Kidney epithelial cell (primary cell): ENCODE results near the gene NPTN. TPM values are rescaled to one million over a fixed set of nuclear protein-coding genes. Genes with fewer than 3 reads are reported as not detected.
"Not testable (repeated sequence)": the region's sequence is repeated elsewhere in the genome, so short reads cannot be mapped to it uniquely, and the experiment has no call there.

ENCODE experiments used
- DNase-seq: peaks from one replicate; pipeline ENCODE4 v3.0.0-alpha.2; 2010; ENCODE audit warnings: low read depth
- H3K27me3 ChIP-seq: 2 replicates; pipeline ENCODE4 v1.6.0; 2011; ENCODE audit warnings: low read length; ENCODE audit not compliant: control insufficient read depth, insufficient read depth
- H3K36me3 ChIP-seq: 2 replicates; pipeline ENCODE4 v1.5.1; 2011; ENCODE audit warnings: low read length; ENCODE audit not compliant: control insufficient read depth, insufficient read depth
- H3K4me3 ChIP-seq: 2 replicates; pipeline ENCODE4 v1.5.1; 2011; ENCODE audit warnings: low read depth, mild to moderate bottlenecking, control low read depth, low read length
- CTCF ChIP-seq: IDR thresholded peaks from 2 replicates; pipeline ENCODE4 v1.5.1; 2011; ENCODE audit warnings: mild to moderate bottlenecking, moderate library complexity, low read length, control low read depth, inconsistent platforms; ENCODE audit not compliant: insufficient read depth, poor library complexity, severe bottlenecking
- total RNA-seq: library from RNA; depleted of rRNA; stranded (reverse); fragments of >200 nt; gene quantifications from 2 replicates; pipeline ENCODE4 v1.2.3, GENCODE V29; 2015

NPTN gene
- total RNA-seq, 1 donor from 2014 or later: 96.5 TPM

- no peak for DNase-seq
- no peaks in the 10 kb centered on the region for H3K27me3 ChIP-seq
- TF ChIP-seq CTCF: no peak
- no peak overlapping the region for H3K4me3 ChIP-seq
- peaks cover 2% of the 10 kb centered on the region for H3K36me3 ChIP-seq
These were observed 47.1 kb downstream of the NPTN start for GRCh38 chr15:73585871-73586654.

- H3K36me3 ChIP-seq: peaks cover 2% of the 10 kb centered on the region
- H3K4me3 ChIP-seq: no peak overlapping the region
- H3K27me3 ChIP-seq: no peaks in the 10 kb centered on the region
- no peak for TF ChIP-seq CTCF
- no peak for DNase-seq
These were observed 48.3 kb downstream of the NPTN start for GRCh38 chr15:73584699-73585420.

GRCh38 chr15:73583544-73583943, 49.6 kb downstream of the NPTN start:
- H3K36me3 ChIP-seq: peaks cover 2% of the 10 kb centered on the region
- H3K27me3 ChIP-seq: no peaks in the 10 kb centered on the region
- no peak for TF ChIP-seq CTCF
- no peak for DNase-seq
- H3K4me3 ChIP-seq: no peak overlapping the region

- TF ChIP-seq CTCF: no peak
- H3K27me3 ChIP-seq: no peaks in the 10 kb centered on the region
- peaks cover 2% of the 10 kb centered on the region for H3K36me3 ChIP-seq
- H3K4me3 ChIP-seq: no peak overlapping the region
- DNase-seq: no peak
These were observed 50.3 kb downstream of the NPTN start for GRCh38 chr15:73582851-73583379.

GRCh38 chr15:73578026-73578425, 55.2 kb downstream of the NPTN start:
- H3K4me3 ChIP-seq: no peak overlapping the region
- H3K27me3 ChIP-seq: no peaks in the 10 kb centered on the region
- H3K36me3 ChIP-seq: peaks cover 1% of the 10 kb centered on the region
- no peak for TF ChIP-seq CTCF
- DNase-seq: no peak

GRCh38 chr15:73577593-73577992, 55.6 kb downstream of the NPTN start:
- DNase-seq, H3K27me3 ChIP-seq, H3K36me3 ChIP-seq, H3K4me3 ChIP-seq: not testable (repeated sequence)
